OCI-LY3 (cell line): ENCODE measurements around the gene OR6C6.

Source experiments
- EZH2phosphoT487 ChIP-seq: fragments of 200-600 bp; shearing (Covaris generic); IDR thresholded peaks from 2 replicates; pipeline ENCODE4 v1.6.1; 2018; ENCODE audit warnings: antibody characterized with exemption, mixed run types, low read depth
- TF ChIP-seq, protein P1 (sequence below): fragments of 200-600, 300-600 bp; sonication (generic); IDR thresholded peaks from 2 replicates; pipeline ENCODE4 v1.5.1; 2014; ENCODE audit warnings: antibody characterized with exemption, low read length, low read depth

DNA sequence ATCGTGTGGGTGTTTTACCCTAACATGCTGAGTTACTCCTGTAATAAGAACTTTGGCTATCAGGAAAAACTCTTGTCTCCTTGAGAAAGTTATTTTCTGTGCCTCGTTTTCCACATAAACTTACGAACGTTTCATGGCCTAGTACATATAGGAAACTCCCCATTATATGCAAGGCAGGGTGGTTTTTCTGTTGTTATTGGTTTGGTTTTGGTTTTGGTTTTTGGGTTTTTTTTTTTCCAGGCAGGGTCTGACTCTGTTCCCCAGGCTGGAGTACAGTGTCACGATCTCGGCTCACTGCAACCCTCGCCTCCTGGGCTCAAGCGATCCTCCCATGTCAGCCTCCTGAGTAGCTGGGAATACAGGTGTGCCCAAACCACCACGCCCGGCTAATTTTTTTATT, 39.6 kb upstream of the OR6C6 start:
- TF ChIP-seq, protein P1, sequence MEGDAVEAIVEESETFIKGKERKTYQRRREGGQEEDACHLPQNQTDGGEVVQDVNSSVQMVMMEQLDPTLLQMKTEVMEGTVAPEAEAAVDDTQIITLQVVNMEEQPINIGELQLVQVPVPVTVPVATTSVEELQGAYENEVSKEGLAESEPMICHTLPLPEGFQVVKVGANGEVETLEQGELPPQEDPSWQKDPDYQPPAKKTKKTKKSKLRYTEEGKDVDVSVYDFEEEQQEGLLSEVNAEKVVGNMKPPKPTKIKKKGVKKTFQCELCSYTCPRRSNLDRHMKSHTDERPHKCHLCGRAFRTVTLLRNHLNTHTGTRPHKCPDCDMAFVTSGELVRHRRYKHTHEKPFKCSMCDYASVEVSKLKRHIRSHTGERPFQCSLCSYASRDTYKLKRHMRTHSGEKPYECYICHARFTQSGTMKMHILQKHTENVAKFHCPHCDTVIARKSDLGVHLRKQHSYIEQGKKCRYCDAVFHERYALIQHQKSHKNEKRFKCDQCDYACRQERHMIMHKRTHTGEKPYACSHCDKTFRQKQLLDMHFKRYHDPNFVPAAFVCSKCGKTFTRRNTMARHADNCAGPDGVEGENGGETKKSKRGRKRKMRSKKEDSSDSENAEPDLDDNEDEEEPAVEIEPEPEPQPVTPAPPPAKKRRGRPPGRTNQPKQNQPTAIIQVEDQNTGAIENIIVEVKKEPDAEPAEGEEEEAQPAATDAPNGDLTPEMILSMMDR, result no peak
- no peak for TF ChIP-seq EZH2phosphoT487
